NCI-H1048 (cell line): Measurements from ENCODE around the gene ITGAD.
A peak's percentile ranks its signal among the peaks of the same experiment; 100 is the strongest.
"Not testable (repeated sequence)": the region's sequence is repeated elsewhere in the genome, so short reads cannot be mapped to it uniquely, and the experiment has no call there.

Source experiments
- DNase-seq: peaks from one replicate; lab custom pipeline; 2025; lab: John Stamatoyannopoulos, UW

The ITGAD gene

DNA sequence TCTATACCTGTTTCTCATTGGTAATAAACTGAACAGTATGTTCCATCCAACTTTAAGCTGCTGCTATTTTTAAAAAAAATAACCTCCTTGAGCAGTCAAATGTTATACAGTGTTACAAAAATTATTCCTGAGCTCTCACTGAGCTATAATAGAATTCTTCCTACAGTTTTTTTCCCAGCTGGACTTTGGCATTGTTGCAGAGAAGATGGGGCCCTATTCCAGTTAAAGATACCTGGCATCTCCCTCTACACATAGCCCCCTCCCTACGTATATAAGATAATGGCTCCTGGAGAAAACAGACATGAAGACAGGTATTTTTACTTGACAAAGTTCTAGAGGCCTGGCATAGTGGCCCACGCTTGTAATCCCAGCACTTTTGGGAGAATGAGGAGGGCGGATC, 36.7 kb downstream of the ITGAD start:
- no peak for DNase-seq

DNA sequence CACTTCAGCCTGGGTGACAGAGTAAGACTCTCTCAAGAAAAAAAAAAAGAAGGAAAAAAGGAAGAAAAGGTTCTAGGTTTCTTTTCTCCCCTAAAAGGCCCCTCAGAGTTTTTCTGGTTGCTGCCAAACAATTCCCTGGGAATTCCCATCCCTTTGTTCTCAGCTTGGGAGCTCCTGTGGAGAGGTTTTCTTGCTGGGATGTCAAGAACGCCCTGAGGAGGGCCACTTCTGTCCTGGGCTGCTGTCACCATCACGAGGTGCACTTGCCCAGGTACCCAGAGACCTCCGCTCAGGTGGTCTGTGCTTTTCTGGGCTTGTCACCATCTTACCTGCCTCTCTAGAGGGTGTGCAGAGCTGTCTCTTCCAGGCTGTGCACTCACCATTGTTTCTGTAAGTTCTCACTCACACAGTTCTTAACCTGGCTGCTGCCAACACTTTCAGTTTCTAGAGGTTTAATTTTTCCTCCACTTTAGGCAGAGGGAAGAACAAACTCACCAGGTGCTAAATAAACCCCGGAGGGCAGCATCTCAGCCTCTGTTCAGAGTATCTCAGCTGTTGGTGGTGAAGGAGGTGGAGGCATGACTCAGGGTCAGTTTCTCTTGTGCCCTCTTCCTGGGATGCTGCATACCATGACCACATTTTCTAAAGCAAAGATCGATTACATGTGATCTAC, 37.4 kb downstream of the ITGAD start:
- no peak for DNase-seq

DNA sequence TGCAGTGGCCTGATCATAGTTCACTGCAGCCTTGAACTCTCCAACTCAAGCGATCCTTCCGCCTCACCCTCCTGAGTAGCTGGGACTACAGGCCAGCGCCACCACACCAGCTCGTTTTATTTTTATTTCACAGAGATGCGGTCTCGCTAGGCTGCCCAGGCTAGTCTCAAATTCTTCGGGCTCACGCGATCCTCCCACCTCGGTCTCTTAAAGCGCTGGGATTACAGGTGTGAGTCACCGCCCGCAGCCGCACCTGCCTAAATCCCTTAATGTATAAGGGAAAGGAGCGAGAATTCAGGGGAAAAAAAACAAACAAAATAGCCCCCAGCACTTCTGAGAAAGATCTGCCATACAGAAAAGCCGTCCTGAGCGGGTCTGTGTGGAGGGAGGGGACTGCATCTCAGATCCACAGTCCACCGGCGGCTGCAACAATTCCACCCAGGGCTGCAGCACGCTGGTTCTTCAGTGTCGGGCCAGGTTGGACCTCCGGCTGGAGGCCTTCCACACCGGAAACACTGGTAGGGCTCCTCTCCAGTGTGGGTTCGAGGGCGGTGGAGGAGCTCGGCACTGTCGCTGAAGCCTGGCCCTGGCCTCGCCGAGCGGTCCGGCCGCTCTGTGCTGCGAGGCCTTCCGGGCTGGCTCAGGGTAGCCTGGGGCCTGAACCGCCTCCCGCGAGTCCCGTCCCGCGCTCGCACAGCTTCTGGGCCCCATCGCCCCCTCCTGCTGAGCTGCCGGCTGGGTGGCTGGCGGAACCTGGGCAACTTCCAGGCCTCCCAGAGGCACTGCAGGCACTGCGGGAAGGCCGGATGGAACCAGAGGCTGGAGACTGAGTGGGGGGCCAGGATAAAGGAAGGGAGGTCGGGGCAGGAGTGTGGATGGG, 42.4 kb downstream of the ITGAD start:
- DNase-seq, result no peak

DNA sequence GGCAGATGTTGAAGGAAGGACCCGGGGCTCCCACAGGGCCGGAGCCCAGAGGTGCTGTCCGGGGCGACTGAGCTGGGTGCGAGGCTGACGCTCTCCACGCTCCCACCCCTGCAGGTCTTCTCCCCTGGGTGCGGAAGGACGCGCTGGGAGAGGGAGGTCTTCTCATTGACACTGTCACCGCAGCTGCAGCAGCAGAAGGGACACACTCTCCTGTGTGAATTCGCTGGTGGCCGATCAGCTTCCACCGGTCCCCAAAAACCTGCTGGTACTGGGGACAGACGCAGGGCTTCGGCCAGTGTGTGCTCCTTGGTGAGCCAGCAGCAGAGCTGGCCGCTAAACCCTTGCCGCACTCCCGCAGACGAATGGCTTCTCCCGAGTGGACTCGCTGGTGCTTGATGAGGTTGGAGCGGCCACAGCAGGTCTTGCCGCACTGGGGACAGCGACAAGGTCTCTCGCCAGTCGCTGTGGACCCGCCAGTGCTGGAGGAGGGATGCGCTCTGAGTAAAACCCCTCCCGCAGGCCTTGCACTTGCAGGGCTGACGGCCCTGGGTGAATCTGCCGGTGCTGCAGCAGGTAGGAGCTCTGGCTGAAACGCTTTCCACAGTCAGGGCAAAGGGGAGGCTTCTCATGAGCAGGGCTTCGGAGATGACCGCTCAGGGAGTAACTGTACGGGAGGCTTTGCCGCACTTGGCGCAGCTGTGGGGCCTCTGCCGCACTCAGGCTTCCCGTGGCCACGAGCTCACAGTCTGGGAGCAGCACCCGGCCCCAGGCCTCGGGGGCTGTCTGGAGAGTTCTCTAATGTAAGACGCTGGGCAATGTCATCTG, 43.3 kb downstream of the ITGAD start:
- no peak for DNase-seq

DNA sequence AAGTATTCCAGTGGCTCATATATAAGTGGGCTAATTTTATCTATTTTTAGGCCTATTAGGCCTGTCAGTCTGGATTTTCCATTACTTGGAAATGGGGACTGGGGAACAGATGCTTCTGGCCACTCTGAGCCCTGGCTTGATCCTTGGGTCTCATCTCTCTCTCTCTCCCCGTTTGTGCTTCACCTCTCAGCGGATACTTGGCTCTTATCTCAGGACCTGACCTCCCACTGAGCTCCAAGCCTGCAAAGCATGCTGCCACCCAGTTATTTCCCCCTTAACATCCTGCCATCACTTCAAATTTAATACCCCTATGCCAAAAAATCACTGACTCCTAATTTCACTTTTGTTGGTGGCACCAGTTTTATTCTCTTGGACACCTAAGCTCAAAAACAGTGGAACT, 45.3 kb downstream of the ITGAD start:
- no peak for DNase-seq

DNA sequence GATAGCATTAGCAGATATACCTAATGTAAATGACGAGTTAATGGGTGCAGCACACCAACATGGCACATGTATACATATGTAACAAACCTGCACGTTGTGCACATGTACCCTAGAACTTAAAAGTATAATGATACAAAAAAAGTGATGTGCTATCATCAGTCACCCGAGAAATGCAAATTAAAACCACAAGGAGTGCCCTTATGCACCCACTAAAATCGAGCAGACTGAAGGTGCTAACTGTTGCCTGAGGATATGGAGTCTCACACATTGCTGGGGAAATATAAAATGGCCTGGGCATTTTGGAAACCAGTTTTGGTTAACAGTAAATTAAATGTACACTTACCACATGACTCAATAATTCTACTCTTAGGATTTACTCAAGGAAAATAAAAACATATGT, 45.9 kb downstream of the ITGAD start:
- DNase-seq, result not testable (repeated sequence)

DNA sequence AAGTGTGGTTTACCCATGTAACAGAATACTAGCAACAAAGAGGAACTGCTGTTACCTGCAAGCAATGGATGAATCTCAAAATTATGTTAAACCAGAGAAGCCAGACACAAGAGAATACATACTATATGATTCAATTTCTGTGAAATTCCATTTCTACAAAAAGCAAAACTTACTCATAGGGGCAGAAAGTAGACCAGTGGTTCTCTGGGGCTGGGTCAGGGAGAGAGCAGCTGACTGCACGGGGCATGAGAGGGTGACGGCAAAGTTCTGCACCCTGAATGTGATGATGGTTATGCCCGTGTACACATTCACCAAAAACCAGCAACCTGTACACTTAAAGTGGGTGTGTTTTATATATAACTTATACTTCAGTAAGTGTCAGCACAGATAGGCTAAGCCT, 46.4 kb downstream of the ITGAD start:
- DNase-seq, result no peak

DNA sequence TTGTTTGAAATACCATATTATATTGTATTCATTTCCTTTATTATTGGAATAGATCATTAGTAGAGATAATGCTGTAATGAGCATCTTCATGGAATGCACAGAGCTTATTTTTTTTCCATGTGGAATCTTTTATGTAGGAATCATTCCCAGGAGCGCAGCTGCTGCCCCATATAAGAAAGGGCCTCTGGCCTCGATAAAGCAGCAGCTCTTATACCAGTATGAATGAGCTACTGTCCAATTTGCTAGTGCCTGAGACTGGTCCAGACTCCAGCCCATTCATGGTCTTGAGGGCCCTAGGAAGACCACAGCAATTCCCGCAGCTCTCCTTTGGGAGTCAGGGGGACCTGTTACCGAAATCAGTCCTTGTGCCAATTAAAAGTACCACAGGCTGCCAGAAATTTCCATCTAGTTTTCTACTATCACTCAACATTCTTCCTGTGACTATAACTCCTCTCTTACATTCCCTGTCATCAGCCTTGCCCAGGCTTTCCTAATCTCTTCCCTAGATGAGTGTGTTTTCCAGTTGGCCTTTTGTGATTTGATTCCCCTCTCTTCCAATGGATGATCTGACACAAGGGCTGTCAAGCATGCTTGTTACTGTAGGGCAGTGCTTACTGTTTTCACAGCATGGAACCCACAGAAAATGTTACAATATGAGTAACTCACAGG, 47.5 kb downstream of the ITGAD start:
- DNase-seq, result no peak

DNA sequence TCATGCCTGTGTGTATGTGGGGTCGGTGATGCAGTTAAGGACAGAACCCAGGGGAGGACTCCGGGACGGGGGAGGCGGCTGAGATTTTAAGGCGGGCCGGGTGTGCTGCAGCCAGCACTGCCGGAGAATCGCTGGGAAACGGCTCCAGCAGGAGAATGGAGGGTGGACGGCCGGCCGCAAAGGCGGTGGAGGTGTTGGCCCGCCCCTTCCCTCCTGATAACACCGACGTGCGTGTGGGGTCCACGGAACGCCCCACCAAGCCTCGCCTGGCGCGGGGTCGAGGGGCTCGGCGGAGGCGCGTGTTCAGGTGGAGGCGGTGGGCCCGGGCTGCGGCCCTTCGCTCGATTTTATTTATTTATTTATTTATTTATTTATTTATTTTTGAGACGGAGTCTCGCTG, 48.8 kb downstream of the ITGAD start:
- no peak for DNase-seq

DNA sequence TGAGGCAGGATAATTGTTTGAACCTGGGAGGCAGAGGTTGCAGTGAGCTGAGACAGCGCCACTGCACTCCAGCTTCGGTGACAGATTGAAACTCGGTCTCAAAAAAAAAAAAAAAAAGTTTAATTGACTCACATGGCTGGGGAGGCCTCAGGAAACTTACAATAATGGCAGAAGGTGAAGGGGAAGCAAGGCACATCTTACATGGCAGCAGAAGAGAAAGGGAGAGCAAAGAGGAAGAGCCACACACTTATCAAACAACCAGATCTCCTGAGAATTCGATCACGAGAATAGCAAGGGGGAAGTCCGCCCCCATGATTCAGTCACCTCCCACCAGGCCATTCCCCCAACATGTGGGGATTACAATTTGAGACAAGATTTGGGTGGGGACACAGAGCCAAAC, 52.8 kb downstream of the ITGAD start:
- not testable (repeated sequence) for DNase-seq

DNA sequence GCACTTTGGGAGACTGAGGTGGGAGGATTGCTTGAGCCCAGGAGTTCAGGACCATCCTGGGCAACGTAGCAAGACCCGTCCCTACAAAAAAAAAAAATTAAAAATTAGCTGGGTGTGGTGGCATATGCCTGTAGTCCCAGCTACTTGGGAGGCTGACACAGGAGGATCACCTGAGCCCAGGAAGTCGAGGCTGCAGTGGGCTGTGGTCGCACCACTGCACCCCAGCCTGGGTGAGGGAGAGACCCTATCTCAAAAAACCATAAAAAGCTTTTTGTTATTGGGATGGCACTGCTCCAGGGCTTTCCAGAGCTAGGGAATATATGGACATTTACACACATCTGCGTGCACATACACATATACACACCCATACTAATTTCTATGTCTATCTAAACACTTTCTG, 58.1 kb downstream of the ITGAD start:
- no peak for DNase-seq

DNA sequence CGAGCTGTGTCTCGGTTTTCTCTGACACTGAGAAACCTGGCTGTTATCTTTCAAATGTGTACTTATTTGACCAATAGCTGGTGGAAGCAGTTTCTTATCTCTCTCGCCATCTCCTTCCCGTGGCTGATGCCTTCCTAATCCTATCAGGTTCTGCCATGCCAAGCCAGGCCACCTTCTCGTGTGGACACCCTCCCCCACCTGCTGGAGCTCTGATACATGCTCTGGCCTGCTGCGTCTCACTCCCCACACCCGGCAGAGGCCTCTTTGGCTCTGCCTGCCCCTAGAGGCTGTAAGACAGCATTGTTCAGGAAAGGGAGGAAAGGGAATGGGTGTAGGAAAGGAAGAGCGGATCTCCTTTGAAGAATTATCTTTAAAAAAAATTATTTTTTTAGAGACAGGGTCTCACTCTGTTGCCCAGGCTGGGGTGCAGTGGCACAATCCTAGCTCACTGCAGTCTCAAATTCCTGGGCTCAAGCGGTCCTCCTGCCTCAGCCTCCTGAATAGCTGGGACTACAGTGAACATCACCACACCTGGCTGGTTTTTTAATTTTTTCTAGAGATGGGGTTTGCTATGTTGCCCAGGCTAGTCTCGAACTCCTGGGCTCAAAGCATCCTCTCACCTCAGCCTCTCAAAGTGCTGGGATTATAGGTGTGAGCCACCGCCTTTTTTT, 58.7 kb downstream of the ITGAD start:
- no peak for DNase-seq

DNA sequence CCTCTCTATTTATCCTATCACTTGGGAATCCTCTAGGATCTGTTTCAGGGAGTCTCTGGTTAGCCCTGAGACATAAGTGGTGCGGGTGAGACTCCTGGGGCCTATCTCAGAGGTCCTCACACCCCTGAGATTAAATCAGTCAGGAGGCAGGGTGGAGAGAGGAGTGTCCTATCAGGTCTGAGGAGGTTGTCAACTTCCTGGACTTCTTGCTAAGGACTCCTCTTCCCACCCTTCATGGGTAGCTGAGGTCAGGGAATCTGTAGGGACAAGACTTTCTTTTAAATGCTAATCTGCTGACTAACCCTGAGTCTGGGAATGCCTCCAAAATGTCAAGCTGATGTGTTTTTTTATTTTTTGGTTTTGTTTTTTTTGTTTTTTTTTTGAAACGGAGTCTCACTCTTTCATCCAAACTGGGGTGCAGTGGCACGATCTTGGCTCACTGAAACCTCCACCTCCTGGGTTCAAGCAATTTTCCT, 59.5 kb downstream of the ITGAD start:
- no peak for DNase-seq

DNA sequence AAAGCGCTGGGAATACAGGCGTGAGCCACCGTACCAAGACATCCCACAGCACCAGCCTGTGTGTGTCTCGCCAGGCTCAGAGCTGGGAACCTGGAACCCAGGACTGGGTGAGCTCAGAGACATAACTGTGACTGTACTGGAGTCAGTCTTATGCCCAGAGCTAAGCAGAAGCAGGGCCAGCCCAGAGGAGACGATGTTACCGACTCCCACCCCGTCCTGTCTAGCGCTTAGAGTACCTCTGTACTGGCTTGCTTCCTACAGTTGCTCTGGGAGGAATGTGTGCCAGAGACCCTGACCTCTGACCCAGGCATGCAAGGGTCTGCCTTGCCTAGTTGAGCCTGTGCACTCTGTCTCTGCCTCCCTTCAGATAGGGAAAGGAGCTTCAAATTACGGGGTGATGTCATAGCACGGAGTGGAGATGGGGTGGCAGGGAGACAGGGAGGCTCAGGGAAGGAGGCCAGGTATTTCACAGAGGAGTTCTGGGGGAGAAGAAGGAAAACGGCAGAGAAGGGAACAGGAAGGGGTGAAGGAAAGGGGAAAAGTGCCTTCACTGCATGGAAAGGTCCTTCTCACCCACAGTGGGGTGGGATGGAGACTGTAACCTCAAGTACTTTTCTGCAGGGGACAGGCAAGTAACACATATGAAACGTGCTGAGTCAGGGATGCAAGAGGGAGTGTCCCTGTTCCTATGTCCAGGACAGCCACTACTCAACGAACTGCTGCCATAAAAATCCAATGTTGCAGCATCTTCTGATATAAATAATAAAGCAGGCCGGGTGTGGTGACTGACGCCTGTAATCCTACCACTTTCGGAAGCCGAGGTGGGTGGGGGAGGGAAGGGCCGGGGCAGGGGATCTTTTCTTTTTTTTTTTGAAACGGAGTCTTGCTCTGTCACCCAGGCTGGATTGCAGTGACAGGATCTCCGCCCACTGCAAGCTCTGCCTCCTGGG, 60.4 kb downstream of the ITGAD start:
- no peak for DNase-seq

DNA sequence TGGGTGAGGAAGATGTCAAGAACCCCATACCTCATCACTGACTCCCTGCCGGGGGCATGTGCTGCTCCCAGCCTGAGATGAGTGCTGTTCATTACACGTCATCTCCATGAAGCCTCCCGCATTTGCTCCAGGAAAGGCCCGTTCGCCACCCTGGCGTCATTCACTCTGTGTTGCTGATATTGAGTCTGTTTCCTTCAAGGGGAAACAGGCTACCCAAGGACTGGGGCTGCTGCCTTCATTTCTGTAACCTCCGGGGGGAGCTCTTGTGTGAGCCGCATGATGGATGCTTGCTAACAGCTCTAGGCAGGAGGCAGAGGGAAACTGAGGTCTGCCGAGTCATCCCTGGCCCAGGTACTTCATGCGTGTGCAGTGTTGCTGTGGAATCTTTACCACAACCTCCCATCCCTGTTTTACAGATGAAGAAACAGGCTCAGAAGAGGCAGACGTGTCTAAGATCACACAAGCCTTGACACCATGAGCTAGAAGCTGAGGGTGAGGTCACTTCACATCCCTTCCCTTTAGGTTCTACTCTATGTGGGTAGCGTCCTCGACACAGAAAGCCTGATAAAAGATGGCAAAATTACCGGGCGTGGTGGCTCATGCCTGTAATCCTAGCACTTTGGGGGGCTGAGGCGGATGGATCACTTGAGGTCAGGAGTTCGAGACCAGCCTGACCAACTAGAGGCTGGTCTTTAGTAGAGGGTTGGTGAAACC, 62.6 kb downstream of the ITGAD start:
- no peak for DNase-seq

DNA sequence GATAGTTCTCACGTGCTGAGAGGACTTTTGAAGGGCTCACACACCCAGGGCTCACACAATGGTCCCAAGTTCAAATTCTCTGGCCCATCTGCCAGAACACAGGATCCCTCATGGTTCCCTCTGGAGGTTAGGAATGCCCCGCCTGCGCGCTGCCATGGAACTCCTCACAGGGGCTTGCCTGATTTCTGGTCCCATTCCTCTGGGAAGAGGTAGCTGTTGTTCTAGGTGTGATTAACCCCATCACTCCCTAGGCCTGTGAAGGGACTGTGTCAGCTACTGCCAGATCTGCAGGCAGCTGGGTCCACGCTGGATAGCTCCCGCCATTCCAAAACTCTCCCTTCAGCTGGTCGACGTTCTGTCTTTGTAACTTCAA, 63.8 kb downstream of the ITGAD start:
- no peak for DNase-seq

DNA sequence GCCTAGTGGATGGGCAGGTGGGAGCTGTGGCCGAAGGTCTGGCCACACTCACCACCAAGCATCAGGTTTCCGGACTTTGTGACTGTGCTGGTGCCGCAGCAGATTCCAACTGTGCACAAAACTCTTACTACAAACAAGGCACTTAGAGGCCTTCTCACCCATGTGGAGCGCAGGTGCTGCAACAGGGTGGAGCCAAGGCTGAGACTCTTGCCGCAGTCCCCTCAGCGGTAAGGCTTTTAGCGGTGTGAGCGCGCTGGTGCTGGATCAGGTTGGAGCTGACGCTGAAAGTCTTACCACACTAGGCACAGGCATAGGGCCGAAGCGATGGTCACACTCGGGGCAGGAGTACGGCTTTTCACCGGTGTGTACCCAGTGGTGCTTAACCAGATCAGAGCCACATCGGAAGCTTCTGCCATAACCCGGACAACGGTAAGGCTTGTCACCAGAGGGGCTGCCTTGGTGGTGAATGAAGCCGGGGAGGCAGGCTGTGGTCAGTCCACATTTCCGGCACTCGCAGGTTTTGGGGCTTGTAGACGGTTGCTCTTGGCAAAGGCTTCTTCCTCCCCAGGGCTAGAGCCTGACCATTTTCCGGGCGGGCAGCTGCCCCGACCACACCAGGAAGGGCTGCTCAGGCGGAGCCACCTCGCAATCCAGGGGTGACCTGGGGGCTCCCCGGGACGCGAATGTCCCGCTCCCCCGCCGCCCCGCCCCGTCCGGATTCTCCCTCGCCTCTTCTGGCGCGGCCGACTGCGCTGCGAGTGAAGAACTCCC, 65.1 kb downstream of the ITGAD start:
- DNase-seq, result no peak

DNA sequence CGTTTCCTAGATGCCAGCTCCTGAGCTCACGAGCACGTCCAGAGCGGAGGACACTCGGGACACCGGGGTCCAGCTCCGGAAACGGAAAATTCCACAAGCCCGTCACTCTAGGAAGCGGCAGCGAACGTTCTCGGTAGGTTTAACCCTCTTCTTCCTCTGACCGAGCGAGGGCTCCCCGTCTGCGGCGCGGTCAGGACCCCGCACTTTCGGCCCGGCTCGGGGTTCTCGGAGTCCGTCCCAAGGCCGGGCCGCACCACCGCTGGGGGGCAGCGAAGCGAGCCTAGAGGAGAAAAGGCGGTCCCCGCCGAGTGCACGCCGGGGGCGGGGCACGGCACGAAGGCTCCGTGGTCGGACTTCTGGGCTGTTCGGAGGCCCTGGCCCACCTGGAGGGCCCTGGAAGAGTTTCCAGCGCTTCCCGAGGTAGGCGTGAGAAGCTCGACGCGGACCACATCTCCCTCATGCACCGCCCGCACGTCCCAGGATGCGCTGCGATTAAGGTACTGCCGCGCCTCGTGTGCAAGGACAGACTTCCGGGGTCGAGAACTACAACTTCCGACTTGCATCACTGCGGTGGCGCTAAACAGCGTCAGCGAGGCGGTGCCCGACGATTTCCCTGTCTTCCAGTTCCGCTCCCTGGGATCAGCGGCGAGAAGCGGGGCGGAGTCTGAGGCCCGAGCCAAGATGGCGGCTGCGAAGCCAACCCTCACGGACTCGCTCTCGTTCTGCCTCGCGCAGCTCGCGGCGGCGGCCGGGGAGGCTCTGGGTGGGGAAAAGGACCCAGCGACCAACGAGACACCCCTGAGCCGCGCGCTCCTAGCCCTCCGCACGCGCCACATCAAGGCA, 65.9 kb downstream of the ITGAD start, which contains the start of gene ARMC5:
Gene ARMC5 (plus strand): TSS at position 658 of the 843 bp plus-strand sequence. CDS start 24 bp downstream, at position 682.
- DNase-seq, result peak; percentile 85
